ENCODE results near the gene PRMT9. TPM values are rescaled to one million over a fixed set of nuclear protein-coding genes. Genes with fewer than 3 reads are reported as not detected.
A peak's percentile ranks its signal among the peaks of the same experiment; 100 is the strongest.

PRMT9 gene
- total and polyA plus RNA-seq, 12 donors: 3.0 to 7.3 (median 6.5) TPM

GRCh38 chr4:147645099-147645498 lies 38.9 kb downstream of the PRMT9 start:
- no peak overlapping the region for H3K4me3 ChIP-seq
- H3K27ac ChIP-seq: no peak overlapping the region
- ATAC-seq (no peak), DNase-seq (no peak)
- H3K9me3 ChIP-seq: peaks cover 0 to 11% (median 0%) of the 10 kb centered on the region in 11 donors
- no peaks in the 10 kb centered on the region for H3K27me3 ChIP-seq
- TF ChIP-seq CTCF (IDR thresholded peaks at IDR 0.05): no peak
- intact Hi-C loops (cut with DNase I): no loop called here
- peaks cover 0 to 55% (median 5%) of the 10 kb centered on the region in 9 donors for H3K36me3 ChIP-seq
- peaks cover 0 to 39% (median 9%) of the 10 kb centered on the region in 9 donors for H3K4me1 ChIP-seq

GRCh38 chr4:147644471-147644870 lies 39.5 kb downstream of the PRMT9 start:
- intact Hi-C loops (cut with DNase I): no loop called here
- Histone ChIP-seq H3K36me3 (peaks cover 0 to 53% (median 5%) of the 10 kb centered on the region in 9 donors), H3K27ac (no peak overlapping the region), H3K9me3 (peaks cover 0 to 11% (median 0%) of the 10 kb centered on the region in 11 donors), H3K27me3 (no peaks in the 10 kb centered on the region), H3K4me3 (no peak overlapping the region), H3K4me1 (peaks cover 0 to 34% (median 9%) of the 10 kb centered on the region in 9 donors)
- ATAC-seq (peak in 1 of 8 donors; percentile 14), DNase-seq (no peak)
- WGBS, 2 donors: 61 to 69% methylated on average over 3 of the region's 3 CpGs
- TF ChIP-seq CTCF (IDR thresholded peaks at IDR 0.05): no peak

GRCh38 chr4:147643616-147644015 lies 40.3 kb downstream of the PRMT9 start:
- WGBS, 2 donors: 97 to 98% methylated on average over 1 of the region's 1 CpG
- DNase-seq (no peak), ATAC-seq (no peak)
- H3K9me3 ChIP-seq: peaks cover 0 to 11% (median 0%) of the 10 kb centered on the region in 11 donors
- H3K4me1 ChIP-seq: peaks cover 0 to 30% (median 5%) of the 10 kb centered on the region in 9 donors
- H3K27ac ChIP-seq: no peak overlapping the region
- no peaks in the 10 kb centered on the region for H3K27me3 ChIP-seq
- no peak overlapping the region for H3K4me3 ChIP-seq
- no peak for TF ChIP-seq CTCF (IDR thresholded peaks at IDR 0.05)
- intact Hi-C loops (cut with DNase I): no loop called here
- H3K36me3 ChIP-seq: peaks cover 0 to 47% (median 5%) of the 10 kb centered on the region in 9 donors

GRCh38 chr4:147640331-147640730 lies 43.6 kb downstream of the PRMT9 start:
- DNase-seq (no peak), ATAC-seq (no peak)
- intact Hi-C loops (cut with DNase I): no loop called here
- WGBS, 2 donors: 97 to 100% methylated on average over 1 of the region's 1 CpG
- H3K27ac ChIP-seq: no peak overlapping the region
- peaks cover 0 to 8% (median 0%) of the 10 kb centered on the region in 11 donors for H3K9me3 ChIP-seq
- no peak for TF ChIP-seq CTCF (IDR thresholded peaks at IDR 0.05)
- H3K4me3 ChIP-seq: no peak overlapping the region
- peaks cover 0 to 14% (median 0%) of the 10 kb centered on the region in 9 donors for H3K4me1 ChIP-seq
- no peaks in the 10 kb centered on the region for H3K27me3 ChIP-seq
- H3K36me3 ChIP-seq: peaks cover 0 to 70% (median 21%) of the 10 kb centered on the region in 9 donors

Data from heart right ventricle (tissue), 16 donors.